ENCODE data around the gene MRPS27. TPM values are rescaled to one million over a fixed set of nuclear protein-coding genes. Genes with fewer than 3 reads are reported as not detected.

MRPS27 gene
- total and polyA plus RNA-seq, 2 of the 4 experiments (the other 2 are of a cell fraction), result 46.9 to 90.5 TPM

DNA sequence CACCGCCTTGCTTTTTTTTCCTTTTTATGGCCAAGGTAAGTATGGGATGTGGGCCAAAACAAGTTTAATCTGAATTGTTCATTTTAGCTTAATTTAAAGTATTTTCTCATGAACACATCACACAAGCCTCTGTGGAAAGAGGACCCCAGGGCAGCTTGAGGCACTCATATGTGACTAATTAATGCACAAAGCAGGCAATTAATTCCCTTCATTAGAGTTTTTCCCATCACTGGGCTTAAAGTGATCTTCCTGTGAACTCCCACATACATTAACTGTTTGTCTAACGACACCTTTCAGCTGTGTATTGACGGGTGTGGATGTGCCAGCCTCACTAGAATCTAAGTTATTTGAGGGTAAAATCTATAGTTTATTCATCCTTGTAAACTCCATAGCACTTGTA, 103.3 kb downstream of the MRPS27 start:
- Histone ChIP-seq H2AK5ac (ENCODE audit: low read depth, low read length) (no peak overlapping the region), H3K23ac (ENCODE audit: low read depth, low read length) (no peak overlapping the region), H3K18ac (ENCODE audit: low read depth, low read length) (no peak overlapping the region), H3K9ac (ENCODE audit: low read depth, low read length) (no peak overlapping the region), H2AK9ac (replicated peaks; ENCODE audit: low read depth, low read length, poor library complexity) (no peak overlapping the region), H3K9me3 (ENCODE audit: control insufficient read depth, insufficient read depth, low read length) (no peaks in the 10 kb centered on the region), H3K4me1 (ENCODE audit: control insufficient read depth, insufficient read depth, low read length) (peaks cover 3% of the 10 kb centered on the region; the same call in 1 of the 2 replicates), H2BK15ac (ENCODE audit: low read depth, low read length) (no peak overlapping the region), H3K56ac (ENCODE audit: extremely low read depth, insufficient read depth, low read length) (no peak overlapping the region), H3K4me2 (ENCODE audit: low read depth, low read length) (no peak overlapping the region), H4K8ac (ENCODE audit: low read depth in 2 of 2, low read length in 2 of 2) (no peak overlapping the region), H4K5ac (ENCODE audit: low read depth, low read length) (no peak overlapping the region), H2BK20ac (ENCODE audit: low read depth, low read length) (no peak overlapping the region), H3K79me1 (ENCODE audit: low read depth in 1 of 2, low read length in 2 of 2) (peaks cover 0 to 8% of the 10 kb centered on the region in 2 experiments; a peak in 1 of 4 replicates), H3K4ac (ENCODE audit: low read depth, low read length) (no peak overlapping the region), H3K27me3 (ENCODE audit: control insufficient read depth, insufficient read depth, low read length) (no peaks in the 10 kb centered on the region), H2BK5ac (ENCODE audit: low read depth, low read length, poor library complexity, severe bottlenecking) (no peak overlapping the region), H4K91ac (ENCODE audit: insufficient read depth, low read depth, low read length) (no peak overlapping the region), H3K27ac (ENCODE audit: insufficient read depth, low read length) (no peak overlapping the region), H3K36me3 (ENCODE audit: control insufficient read depth, insufficient read depth, low read length) (peaks cover 18% of the 10 kb centered on the region), H3K9me1 (ENCODE audit: insufficient read depth, low read length) (no peaks in the 10 kb centered on the region; the same call in 1 of the 2 replicates), H2AFZ (replicated peaks; ENCODE audit: low read length, poor library complexity) (no peak overlapping the region), H3K4me3 (ENCODE audit: insufficient read depth, low read depth, low read length) (no peak overlapping the region), H3K14ac (replicated peaks; ENCODE audit: low read depth, low read length) (no peak overlapping the region), H2BK120ac (ENCODE audit: low read depth, low read length) (no peak overlapping the region), H4K20me1 (ENCODE audit: insufficient read depth, low read length) (no peaks in the 10 kb centered on the region)
- CTCF ChIA-PET, result interaction anchor here (1.0 kb wide), 1 partner anchor 28 kb away, joined by 4 read pairs; no protein-coding TSS in a partner anchor
- no peak for ATAC-seq (ENCODE audit: low read depth)
- DNase-seq, result no peak
- dilution Hi-C loops (cut with HindIII; ENCODE audit: low sequenced_read_pairs, unreplicated experiment), result no loop called here
- POLR2A ChIA-PET (ENCODE audit: unreplicated experiment), result no interaction called here
- no CpG with 5 or more reads among the region's 3 CpGs for WGBS, 2 experiments (ENCODE audit: extremely low coverage in 2 of 2, insufficient read length in 1 of 2)
- no TSS peak for BruUV-seq (replicated peaks)
- in situ Hi-C loops (cut with MboI; ENCODE audit: low sequenced_read_pairs), result no loop called here
- intact Hi-C loops (cut with micrococcal nuclease), result no loop called here
- TF ChIP-seq BHLHE40 (IDR thresholded peaks at IDR 0.05; ENCODE audit: low read depth, low read length) (no peak), POLR2A (IDR thresholded peaks at IDR 0.05; ENCODE audit: low read depth, low read length) (no peak), MXI1 (IDR thresholded peaks at IDR 0.05; ENCODE audit: borderline replicate concordance, low read depth, low read length) (no peak), MAFK (IDR thresholded peaks at IDR 0.05; ENCODE audit: low read depth, low read length) (no peak), RFX5 (IDR thresholded peaks at IDR 0.05; ENCODE audit: low read depth, low read length) (no peak), CEBPB (IDR thresholded peaks at IDR 0.05; ENCODE audit: low read depth, low read length) (no peak), MAZ (IDR thresholded peaks at IDR 0.05; ENCODE audit: borderline replicate concordance, low read depth, low read length) (no peak), FOS (IDR thresholded peaks at IDR 0.05; ENCODE audit: low read depth, low read length) (no peak), NFE2L2 (IDR thresholded peaks at IDR 0.05; ENCODE audit: low read depth, low read length) (no peak), RCOR1 (IDR thresholded peaks at IDR 0.05; ENCODE audit: insufficient replicate concordance, low read length) (no peak), ELK1 (IDR thresholded peaks at IDR 0.05; ENCODE audit: borderline replicate concordance, low read depth, low read length) (no peak), SMC3 (IDR thresholded peaks at IDR 0.05; ENCODE audit: low read depth, low read length) (no peak), CHD1 (IDR thresholded peaks at IDR 0.05; ENCODE audit: low read depth, low read length) (no peak), RAD21 (IDR thresholded peaks at IDR 0.05; ENCODE audit: low read length) (no peak)
- TF ChIP-seq, protein P1, sequence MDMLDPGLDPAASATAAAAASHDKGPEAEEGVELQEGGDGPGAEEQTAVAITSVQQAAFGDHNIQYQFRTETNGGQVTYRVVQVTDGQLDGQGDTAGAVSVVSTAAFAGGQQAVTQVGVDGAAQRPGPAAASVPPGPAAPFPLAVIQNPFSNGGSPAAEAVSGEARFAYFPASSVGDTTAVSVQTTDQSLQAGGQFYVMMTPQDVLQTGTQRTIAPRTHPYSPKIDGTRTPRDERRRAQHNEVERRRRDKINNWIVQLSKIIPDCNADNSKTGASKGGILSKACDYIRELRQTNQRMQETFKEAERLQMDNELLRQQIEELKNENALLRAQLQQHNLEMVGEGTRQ (IDR thresholded peaks at IDR 0.05; ENCODE audit: low read depth, low read length), result no peak
- TF ChIP-seq, protein P2, sequence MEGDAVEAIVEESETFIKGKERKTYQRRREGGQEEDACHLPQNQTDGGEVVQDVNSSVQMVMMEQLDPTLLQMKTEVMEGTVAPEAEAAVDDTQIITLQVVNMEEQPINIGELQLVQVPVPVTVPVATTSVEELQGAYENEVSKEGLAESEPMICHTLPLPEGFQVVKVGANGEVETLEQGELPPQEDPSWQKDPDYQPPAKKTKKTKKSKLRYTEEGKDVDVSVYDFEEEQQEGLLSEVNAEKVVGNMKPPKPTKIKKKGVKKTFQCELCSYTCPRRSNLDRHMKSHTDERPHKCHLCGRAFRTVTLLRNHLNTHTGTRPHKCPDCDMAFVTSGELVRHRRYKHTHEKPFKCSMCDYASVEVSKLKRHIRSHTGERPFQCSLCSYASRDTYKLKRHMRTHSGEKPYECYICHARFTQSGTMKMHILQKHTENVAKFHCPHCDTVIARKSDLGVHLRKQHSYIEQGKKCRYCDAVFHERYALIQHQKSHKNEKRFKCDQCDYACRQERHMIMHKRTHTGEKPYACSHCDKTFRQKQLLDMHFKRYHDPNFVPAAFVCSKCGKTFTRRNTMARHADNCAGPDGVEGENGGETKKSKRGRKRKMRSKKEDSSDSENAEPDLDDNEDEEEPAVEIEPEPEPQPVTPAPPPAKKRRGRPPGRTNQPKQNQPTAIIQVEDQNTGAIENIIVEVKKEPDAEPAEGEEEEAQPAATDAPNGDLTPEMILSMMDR (conservative IDR thresholded peaks at IDR 0.05; ENCODE audit: low read depth, low read length), result no peak
